H1 (cell line): ENCODE results near the gene TFF3. TPM values are rescaled to one million over a fixed set of nuclear protein-coding genes. Genes with fewer than 3 reads are reported as not detected.

ENCODE experiments used
- CTCF ChIA-PET: fragments of 300-600 bp; sonication (Branson Sonifier 250); formaldehyde crosslinking; loops from one replicate; lab custom pipeline; 2021; ENCODE audit not compliant: partially characterized antibody; lab: Charles Lee
- POLR2A ChIA-PET: fragments of 300-600 bp; sonication (Branson Sonifier 250); formaldehyde crosslinking; loops from one replicate; lab custom pipeline; 2021; ENCODE audit warnings: inconsistent platforms; ENCODE audit not compliant: partially characterized antibody; lab: Charles Lee
- DNase-seq, 2 experiments: peaks; one replicate each; pipeline versions ENCODE4 v3.0.0 to v3.0.0-alpha.2; 2010 to 2022; ENCODE audit warnings: low spot score in 2 of 2, low read depth in 1 of 2, mixed read lengths in 1 of 2
- FAIRE-seq: peaks from 2 replicates; lab custom pipeline; 2011; peaks lifted over from hg19 to GRCh38; lab: Jason Lieb, UNC
- H2AFZ ChIP-seq: 2 replicates; pipeline ENCODE4 v1.8.1; 2012; ENCODE audit warnings: low read length, inconsistent platforms
- H2AK5ac ChIP-seq: 2 replicates; pipeline ENCODE4 v1.6.1; 2013; ENCODE audit warnings: low read depth, low read length
- H2BK120ac ChIP-seq: replicated peaks from 2 replicates; pipeline ENCODE3; 2013; ENCODE audit warnings: low read depth, low read length, inconsistent platforms
- H2BK12ac ChIP-seq: 2 replicates; pipeline ENCODE4 v1.6.1; 2013; ENCODE audit warnings: low read depth, low read length
- H2BK15ac ChIP-seq: 2 replicates; pipeline ENCODE4 v1.6.1; 2013; ENCODE audit warnings: low read length
- H2BK20ac ChIP-seq: 2 replicates; pipeline ENCODE4 v1.6.1; 2013; ENCODE audit warnings: low read length
- H2BK5ac ChIP-seq: 2 replicates; pipeline ENCODE4 v1.6.1; 2013; ENCODE audit warnings: low read depth, low read length
- H3K14ac ChIP-seq: 2 replicates; pipeline ENCODE4 v1.6.1; 2013; ENCODE audit warnings: inconsistent platforms; ENCODE audit not compliant: insufficient read length
- H3K18ac ChIP-seq: 2 replicates; pipeline ENCODE4 v1.6.1; 2013; ENCODE audit warnings: low read length; ENCODE audit errors: extremely low read depth
- H3K23ac ChIP-seq: 2 replicates; pipeline ENCODE4 v1.6.1; 2013; ENCODE audit warnings: inconsistent platforms; ENCODE audit not compliant: insufficient read length
- H3K23me2 ChIP-seq: 2 replicates; pipeline ENCODE4 v1.6.1; 2013; ENCODE audit warnings: low read depth, low read length
- H3K27ac ChIP-seq: 2 replicates; pipeline ENCODE4 v1.6.1; 2011; ENCODE audit warnings: low read depth, low read length, inconsistent platforms
- H3K27me3 ChIP-seq, 4 experiments: replicated peaks in 1 of 4; 1 replicate in 1 of 4; 2 replicates in 3 of 4; pipeline versions ENCODE4 v1.6.1 to v1.8.1; 2011 to 2013; ENCODE audit warnings: low read length in 3 of 4, mild to moderate bottlenecking in 3 of 4, inconsistent platforms in 2 of 4, mixed read lengths in 2 of 4, moderate library complexity in 1 of 4; ENCODE audit not compliant: control insufficient read depth in 3 of 4, insufficient read depth in 3 of 4; ENCODE audit errors: extremely low read depth in 1 of 4
- H3K36me3 ChIP-seq, 4 experiments: 2 replicates each; pipeline versions ENCODE4 v1.6.1 to v1.8.1; 2011 to 2013; ENCODE audit warnings: mild to moderate bottlenecking in 4 of 4, low read length in 3 of 4, moderate library complexity in 2 of 4, control low read depth in 1 of 4, inconsistent platforms in 1 of 4; ENCODE audit not compliant: insufficient read depth in 4 of 4, control insufficient read depth in 2 of 4
- H3K4ac ChIP-seq: replicated peaks from 2 replicates; pipeline ENCODE3; 2013; ENCODE audit warnings: low read length, low read depth, mixed read lengths, inconsistent platforms; ENCODE audit not compliant: insufficient read length
- H3K4me1 ChIP-seq, 4 experiments: replicated peaks in 1 of 4; 1 replicate in 1 of 4; 2 replicates in 3 of 4; pipeline versions ENCODE4 v1.6.1 to v1.8.1; 2011 to 2013; ENCODE audit warnings: low read length in 3 of 4, inconsistent platforms in 2 of 4, mixed read lengths in 1 of 4; ENCODE audit not compliant: insufficient read depth in 4 of 4, control insufficient read depth in 3 of 4
- H3K4me2 ChIP-seq, 2 experiments: 2 replicates each; pipeline versions ENCODE4 v1.6.1 to v1.8.1; 2011 to 2013; ENCODE audit warnings: low read depth in 2 of 2, low read length in 2 of 2, control low read depth in 1 of 2, inconsistent platforms in 1 of 2, mild to moderate bottlenecking in 1 of 2; ENCODE audit not compliant: insufficient read depth in 1 of 2
- H3K4me3 ChIP-seq, 4 experiments: fragments of 200-600, 300-600 bp in 1 of 4; sonication (generic), shearing (Covaris generic), sonication (Bioruptor Twin) in 1 of 4; 2 replicates each; pipeline versions ENCODE4 v1.5.1 to v1.8.1; 2011 to 2016; ENCODE audit warnings: low read length in 4 of 4, low read depth in 3 of 4, control low read depth in 2 of 4, inconsistent platforms in 2 of 4, mild to moderate bottlenecking in 2 of 4, mixed read lengths in 1 of 4, moderate library complexity in 1 of 4; ENCODE audit not compliant: insufficient read depth in 2 of 4; ENCODE audit errors: extremely low read depth in 1 of 4
- H3K56ac ChIP-seq: replicated peaks from 2 replicates; pipeline ENCODE3; 2013; ENCODE audit warnings: low read depth, mild to moderate bottlenecking, mixed read lengths, low read length, inconsistent platforms; ENCODE audit not compliant: insufficient read length
- H3K79me1 ChIP-seq: 2 replicates; pipeline ENCODE4 v1.6.1; 2013; ENCODE audit warnings: low read depth, low read length, control low read depth
- H3K79me2 ChIP-seq, 2 experiments: 2 replicates each; pipeline versions ENCODE4 v1.6.1 to v1.8.1; 2012 to 2013; ENCODE audit warnings: low read length in 2 of 2, mild to moderate bottlenecking in 2 of 2, inconsistent platforms in 1 of 2; ENCODE audit not compliant: insufficient read depth in 2 of 2, control insufficient read depth in 1 of 2
- H3K9ac ChIP-seq, 4 experiments: replicated peaks in 1 of 4; 1 replicate in 1 of 4; 2 replicates in 3 of 4; pipeline versions ENCODE4 v1.6.1 to v1.8.1; 2011 to 2013; ENCODE audit warnings: low read depth in 3 of 4, low read length in 3 of 4, control low read depth in 2 of 4, mild to moderate bottlenecking in 2 of 4, moderate library complexity in 2 of 4, inconsistent platforms in 1 of 4; ENCODE audit errors: extremely low read depth in 1 of 4
- H3K9me3 ChIP-seq, 2 experiments: 2 replicates each; pipeline versions ENCODE4 v1.6.1 to v1.8.1; 2012 to 2013; ENCODE audit warnings: mild to moderate bottlenecking in 2 of 2, moderate library complexity in 2 of 2, control low read depth in 1 of 2, inconsistent platforms in 1 of 2, low read depth in 1 of 2, low read length in 1 of 2, mixed read lengths in 1 of 2; ENCODE audit not compliant: insufficient read depth in 2 of 2
- H4K20me1 ChIP-seq, 2 experiments: replicated peaks in 1 of 2; 2 replicates each; pipeline versions ENCODE3 to v1.8.1; 2011 to 2013; ENCODE audit warnings: inconsistent platforms in 2 of 2, low read length in 2 of 2, mild to moderate bottlenecking in 1 of 2; ENCODE audit not compliant: insufficient read depth in 2 of 2, control insufficient read depth in 1 of 2
- H4K5ac ChIP-seq: 2 replicates; pipeline ENCODE4 v1.6.1; 2013; ENCODE audit warnings: low read length, low read depth, mixed read lengths, inconsistent platforms; ENCODE audit not compliant: insufficient read length
- H4K8ac ChIP-seq: 2 replicates; pipeline ENCODE4 v1.8.0; 2013; ENCODE audit warnings: mild to moderate bottlenecking, moderate library complexity, low read length, inconsistent platforms; ENCODE audit not compliant: insufficient read depth; ENCODE audit errors: extremely low read depth
- H4K91ac ChIP-seq: replicated peaks from 2 replicates; pipeline ENCODE3; 2013; ENCODE audit warnings: low read length, mixed read lengths, inconsistent platforms; ENCODE audit not compliant: insufficient read length
- ATF2 ChIP-seq: IDR thresholded peaks from 2 replicates; pipeline ENCODE4 v1.6.1; 2012; ENCODE audit warnings: low read length, inconsistent platforms
- FOSL1 ChIP-seq: IDR thresholded peaks from 2 replicates; pipeline ENCODE4 v1.6.1; 2011; ENCODE audit warnings: mild to moderate bottlenecking, low read depth, low read length, moderate library complexity; ENCODE audit not compliant: insufficient read depth
- KDM4A ChIP-seq: IDR thresholded peaks from one replicate; pipeline ENCODE4 v1.7.1; 2012; ENCODE audit warnings: low read depth, mild to moderate bottlenecking, moderate library complexity, low read length, inconsistent platforms; ENCODE audit not compliant: severe bottlenecking
- POLR2AphosphoS5 ChIP-seq: IDR thresholded peaks from 2 replicates; pipeline ENCODE4 v1.6.1; 2011; ENCODE audit warnings: low read depth, low read length
- RAD21 ChIP-seq, 2 experiments: IDR thresholded peaks in 1 of 2; conservative IDR thresholded peaks in 1 of 2; 2 replicates each; pipeline ENCODE4 v1.6.1; 2011; ENCODE audit warnings: low read depth in 2 of 2, low read length in 2 of 2, improper control_type of control experiment in 1 of 2, inconsistent platforms in 1 of 2, mild to moderate bottlenecking in 1 of 2, moderate library complexity in 1 of 2
- RFX5 ChIP-seq: IDR thresholded peaks from 2 replicates; pipeline ENCODE4 v1.6.1; 2011; ENCODE audit warnings: low read depth, low read length, improper control_type of control experiment, borderline replicate concordance
- SIX5 ChIP-seq: IDR thresholded peaks from 2 replicates; pipeline ENCODE4 v1.6.1; 2011; ENCODE audit warnings: mild to moderate bottlenecking, low read depth, low read length
- SP4 ChIP-seq: IDR thresholded peaks from 2 replicates; pipeline ENCODE4 v1.6.1; 2012; ENCODE audit warnings: low read length, inconsistent platforms
- SRF ChIP-seq: IDR thresholded peaks from 2 replicates; pipeline ENCODE4 v1.6.1; 2011; ENCODE audit warnings: mild to moderate bottlenecking, low read depth, low read length, moderate library complexity
- TBP ChIP-seq: IDR thresholded peaks from 2 replicates; pipeline ENCODE4 v1.6.1; 2011; ENCODE audit warnings: low read depth, low read length, improper control_type of control experiment
- ZNF274 ChIP-seq: IDR thresholded peaks from 2 replicates; pipeline ENCODE4 v1.7.0; 2012; ENCODE audit warnings: low read length, borderline replicate concordance; ENCODE audit errors: extremely low read depth
- whole genome bisulfite sequencing, 2 experiments: shearing (Covaris generic) in 1 of 2; methylation state at CpG; one replicate each; pipeline versions ENCODE4 v1.1.6 to v1.1.7; 2013 to 2015; ENCODE audit warnings: low lambda C conversion rate in 2 of 2, mixed read lengths in 2 of 2, inconsistent platforms in 1 of 2, low coverage in 1 of 2, missing lambda C conversion rate in 1 of 2; ENCODE audit not compliant: insufficient replicate concordance in 2 of 2, insufficient coverage in 1 of 2, insufficient read length in 1 of 2; ENCODE audit errors: extremely low coverage in 1 of 2, missing lambda C conversion rate in 1 of 2; 5-methylcytosine and 5-hydroxymethylcytosine counted together
- polyA plus RNA-seq, 7 experiments: library from polyadenylated mRNA; depleted of rRNA in 3 of 7; stranded (reverse) in 5 of 7; unstranded in 2 of 7; fragments of >200 nt in 5 of 7; fragments of 200-250 nt in 2 of 7; gene quantifications; 1 replicate in 5 of 7; 2 replicates in 1 of 7; 4 replicates in 1 of 7; pipeline versions ENCODE4 v1.2.1 to v1.2.3, GENCODE V29; 2011 to 2013; ENCODE audit warnings: missing spikeins in 2 of 7, mixed read lengths in 2 of 7
- total RNA-seq: library from RNA; stranded (reverse); fragmentation: NEBNext Ultra II Directional; extraction: Animal tissue kit (Norgen Biotek cat#: 25700); gene quantifications from 2 replicates; pipeline ENCODE4 v1.2.1, GENCODE V29; 2021

TFF3 gene
- total and polyA plus RNA-seq, 2 of the 8 experiments (the other 6 are each of a cell fraction or from before 2014, with no cell fraction given): 1.7 to 6.7 TPM

GRCh38 chr21:42344631-42345030 lies 29.4 kb upstream of the TFF3 start:
- no peak overlapping the region for H3K27ac ChIP-seq
- no peaks in the 10 kb centered on the region for H4K20me1 ChIP-seq
- no peak overlapping the region for H2BK20ac ChIP-seq
- H3K4me3 ChIP-seq: no peak overlapping the region
- H4K91ac ChIP-seq: no peak overlapping the region
- H2BK5ac ChIP-seq: no peak overlapping the region
- H3K56ac ChIP-seq: no peak overlapping the region
- peaks cover 0 to 4% (median 0%) of the 10 kb centered on the region in 4 experiments; a peak in 2 of 7 replicates for H3K4me1 ChIP-seq
- H3K18ac ChIP-seq: no peak overlapping the region
- whole genome bisulfite sequencing, 2 experiments: 80% methylated on average over 4 of the region's 4 CpGs; no CpG with 5 or more reads in 1 of the 2 experiments
- DNase-seq: no peak
- H3K23ac ChIP-seq: no peak overlapping the region
- no peak overlapping the region for H2BK120ac ChIP-seq
- no peaks in the 10 kb centered on the region for H3K36me3 ChIP-seq
- CTCF ChIA-PET: interaction anchor here (0.7 to 1.0 kb wide), 2 partner anchors 34 to 105 kb away, joined by 4 read pairs; no protein-coding TSS in a partner anchor
- no peak overlapping the region for H2BK15ac ChIP-seq
- no peaks in the 10 kb centered on the region for H3K79me2 ChIP-seq
- no peak overlapping the region for H3K4me2 ChIP-seq
- no peak overlapping the region for H3K9ac ChIP-seq
- no peak overlapping the region for H3K4ac ChIP-seq
- no peak overlapping the region for H2BK12ac ChIP-seq
- no peaks in the 10 kb centered on the region for H3K79me1 ChIP-seq
- H3K23me2 ChIP-seq: no peaks in the 10 kb centered on the region
- no peak overlapping the region for H3K14ac ChIP-seq
- H4K5ac ChIP-seq: no peak overlapping the region
- no peaks in the 10 kb centered on the region for H3K9me3 ChIP-seq
- no peaks in the 10 kb centered on the region for H3K27me3 ChIP-seq
- no peak overlapping the region for H4K8ac ChIP-seq
- no peak for FAIRE-seq
- H2AFZ ChIP-seq: no peak overlapping the region
- H2AK5ac ChIP-seq: no peak overlapping the region
- POLR2A ChIA-PET: no interaction called here
- TF ChIP-seq RFX5 (no peak), TBP (no peak), SRF (no peak), SP4 (no peak), POLR2AphosphoS5 (no peak), ATF2 (no peak), KDM4A (no peak), FOSL1 (no peak), RAD21 (IDR thresholded peaks at IDR 0.05 in 1 of 2, conservative IDR thresholded peaks at IDR 0.05 in 1 of 2; ENCODE audit: low read depth in 2 of 2, low read length in 2 of 2) (no peak), SIX5 (no peak), ZNF274 (no peak)
